RWPE2 (cell line): ENCODE data around the gene PSAT1.

Source experiments
- ATAC-seq: fragments of 200-7000 bp; cut with Tn5 transposase; 3 replicates; pipeline ENCODE4 v1.9.1; 2021; ENCODE audit warnings: low read depth
- DNase-seq: peaks from one replicate; pipeline ENCODE4 v3.0.0-alpha.2; 2020; ENCODE audit warnings: low spot score
- H3K27ac ChIP-seq: fragments of 450-650 bp; 2 replicates; pipeline ENCODE4 v1.5.1; 2017; ENCODE audit warnings: mild to moderate bottlenecking; ENCODE audit not compliant: poor library complexity, severe bottlenecking
- H3K27me3 ChIP-seq: fragments of 250-450 bp; sonication (Bioruptor Pico); 2 replicates; pipeline ENCODE4 v1.5.1; 2021; ENCODE audit warnings: mild to moderate bottlenecking, moderate library complexity; ENCODE audit not compliant: insufficient read depth, poor library complexity, severe bottlenecking
- H3K36me3 ChIP-seq: fragments of 250-450 bp; sonication (Bioruptor Pico); 2 replicates; pipeline ENCODE4 v1.5.1; 2020; ENCODE audit warnings: low read depth, mild to moderate bottlenecking, moderate library complexity
- H3K4me1 ChIP-seq: fragments of 250-450 bp; sonication (Bioruptor Pico); 2 replicates; pipeline ENCODE4 v1.5.1; 2021; ENCODE audit warnings: mild to moderate bottlenecking, moderate library complexity; ENCODE audit not compliant: insufficient read depth, poor library complexity, severe bottlenecking
- H3K4me3 ChIP-seq: fragments of 250-450 bp; sonication (Bioruptor Pico); 2 replicates; pipeline ENCODE4 v1.5.1; 2021; ENCODE audit warnings: mild to moderate bottlenecking, moderate library complexity; ENCODE audit not compliant: severe bottlenecking
- H3K9me3 ChIP-seq: fragments of 250-450 bp; sonication (Bioruptor Pico); 2 replicates; pipeline ENCODE4 v1.5.1; 2021; ENCODE audit warnings: mild to moderate bottlenecking, moderate library complexity; ENCODE audit not compliant: severe bottlenecking
- CTCF ChIP-seq: fragments of 450-650 bp; IDR thresholded peaks from one replicate; pipeline ENCODE4 v1.5.1; 2017; ENCODE audit warnings: mild to moderate bottlenecking, moderate library complexity; ENCODE audit not compliant: poor library complexity, severe bottlenecking

The PSAT1 gene

GRCh38 chr9:78320875-78321496 is 24.1 kb downstream of the PSAT1 start:
- H3K27ac ChIP-seq, result no peak overlapping the region
- no peaks in the 10 kb centered on the region for H3K27me3 ChIP-seq
- ATAC-seq (no peak), DNase-seq (no peak)
- TF ChIP-seq CTCF, result no peak
- no peaks in the 10 kb centered on the region for H3K4me1 ChIP-seq
- H3K4me3 ChIP-seq, result no peak overlapping the region
- peaks cover 94% of the 10 kb centered on the region for H3K36me3 ChIP-seq
- no peaks in the 10 kb centered on the region for H3K9me3 ChIP-seq

GRCh38 chr9:78321505-78321904 is 24.6 kb downstream of the PSAT1 start:
- no peak for TF ChIP-seq CTCF
- peaks cover 94% of the 10 kb centered on the region for H3K36me3 ChIP-seq
- DNase-seq (no peak), ATAC-seq (no peak)
- H3K9me3 ChIP-seq, result no peaks in the 10 kb centered on the region
- no peaks in the 10 kb centered on the region for H3K27me3 ChIP-seq
- H3K27ac ChIP-seq, result no peak overlapping the region
- no peak overlapping the region for H3K4me3 ChIP-seq
- no peaks in the 10 kb centered on the region for H3K4me1 ChIP-seq

- Histone ChIP-seq H3K27ac (no peak overlapping the region), H3K27me3 (no peaks in the 10 kb centered on the region), H3K36me3 (peaks cover 91% of the 10 kb centered on the region)
Measured at GRCh38 chr9:78324068-78324650, 27.2 kb downstream of the PSAT1 start.

GRCh38 chr9:78324682-78325081 is 27.8 kb downstream of the PSAT1 start:
- DNase-seq (no peak), ATAC-seq (no peak)
- Histone ChIP-seq H3K27me3 (no peaks in the 10 kb centered on the region), H3K9me3 (no peaks in the 10 kb centered on the region), H3K4me1 (no peaks in the 10 kb centered on the region), H3K36me3 (peaks cover 91% of the 10 kb centered on the region), H3K4me3 (no peak overlapping the region), H3K27ac (no peak overlapping the region)
- no peak for TF ChIP-seq CTCF

More at GRCh38 chr9:78324068-78324650, 27.2 kb downstream of the PSAT1 start:
- ATAC-seq (no peak), DNase-seq (no peak)
- H3K4me1 ChIP-seq, result no peaks in the 10 kb centered on the region
- no peak overlapping the region for H3K4me3 ChIP-seq
- H3K9me3 ChIP-seq, result no peaks in the 10 kb centered on the region
- no peak for TF ChIP-seq CTCF

DNA sequence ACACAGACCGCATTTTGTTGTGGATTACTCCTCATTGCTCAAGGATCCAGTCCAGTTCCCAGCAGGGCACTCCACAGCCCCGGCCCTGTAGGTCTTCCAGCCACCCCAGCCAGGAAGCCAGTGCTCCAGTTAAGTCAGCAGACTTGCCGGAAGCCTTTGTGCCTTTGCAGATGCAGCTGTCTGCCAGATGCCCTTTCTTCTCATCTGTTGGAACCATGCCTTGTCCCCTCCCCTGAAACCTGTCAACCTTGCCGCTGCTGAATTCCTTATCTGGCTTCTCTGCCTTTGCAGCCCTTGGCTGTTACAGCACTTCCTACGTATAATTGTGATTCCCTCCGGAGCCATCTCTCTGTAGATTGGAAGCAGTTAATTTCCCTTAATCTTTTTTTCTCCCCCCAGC is 28.4 kb downstream of the PSAT1 start:
- ATAC-seq, result no peak
- Histone ChIP-seq H3K36me3 (peaks cover 91% of the 10 kb centered on the region), H3K27ac (no peak overlapping the region), H3K9me3 (no peaks in the 10 kb centered on the region), H3K4me3 (no peak overlapping the region), H3K27me3 (no peaks in the 10 kb centered on the region), H3K4me1 (no peaks in the 10 kb centered on the region)
- DNase-seq, result no peak
- TF ChIP-seq CTCF, result no peak
